Neuronal stem cell (in vitro differentiated cells): ENCODE measurements around the gene BCL11B.

Experiments used
- DNase-seq: peaks from one replicate; pipeline ENCODE4 v3.0.0-alpha.2; 2013; ENCODE audit warnings: low spot score
- H2AFZ ChIP-seq: one replicate; pipeline ENCODE4 v1.6.1; 2013; ENCODE audit warnings: mild to moderate bottlenecking, low read length, inconsistent platforms
- H2AK5ac ChIP-seq: 2 replicates; pipeline ENCODE4 v1.6.1; 2013; ENCODE audit warnings: low read depth, mild to moderate bottlenecking, inconsistent platforms, low read length, moderate library complexity, mixed read lengths
- H2BK120ac ChIP-seq: 2 replicates; pipeline ENCODE4 v1.6.1; 2013; ENCODE audit warnings: low read depth, mild to moderate bottlenecking, inconsistent platforms, low read length, moderate library complexity, mixed read lengths
- H2BK12ac ChIP-seq: one replicate; pipeline ENCODE4 v1.6.1; 2013; ENCODE audit warnings: low read length, inconsistent platforms
- H2BK15ac ChIP-seq: 2 replicates; pipeline ENCODE4 v1.6.1; 2013; ENCODE audit warnings: mild to moderate bottlenecking, low read length, inconsistent platforms, mixed read lengths
- H2BK5ac ChIP-seq: one replicate; pipeline ENCODE4 v1.6.1; 2013; ENCODE audit warnings: inconsistent platforms, mild to moderate bottlenecking, low read length, moderate library complexity
- H3K14ac ChIP-seq: one replicate; pipeline ENCODE4 v1.6.1; 2013; ENCODE audit warnings: low read length, inconsistent platforms
- H3K18ac ChIP-seq: 2 replicates; pipeline ENCODE4 v1.6.1; 2013; ENCODE audit warnings: low read length, inconsistent platforms
- H3K23ac ChIP-seq: 2 replicates; pipeline ENCODE4 v1.6.1; 2013; ENCODE audit warnings: low read depth, mild to moderate bottlenecking, mixed read lengths, low read length, inconsistent platforms; ENCODE audit not compliant: poor library complexity
- H3K27ac ChIP-seq: replicated peaks from 3 replicates; pipeline ENCODE4 v1.5.1; 2013; ENCODE audit warnings: low read length, inconsistent platforms
- H3K27me3 ChIP-seq, 3 experiments: 2 replicates each; pipeline ENCODE4 v1.6.1; 2013; ENCODE audit warnings: low read length in 3 of 3, mild to moderate bottlenecking in 2 of 3, inconsistent platforms in 1 of 3, low read depth in 1 of 3, mixed read lengths in 1 of 3, moderate library complexity in 1 of 3; ENCODE audit not compliant: control insufficient read depth in 3 of 3, insufficient read depth in 3 of 3
- H3K36me3 ChIP-seq, 2 donors: replicated peaks in 1 of 2; 2 replicates each; pipeline ENCODE4 v1.6.1; 2013; ENCODE audit warnings: low read length in 2 of 2; ENCODE audit not compliant: control insufficient read depth in 2 of 2, insufficient read depth in 2 of 2
- H3K4ac ChIP-seq: 2 replicates; pipeline ENCODE4 v1.6.1; 2013; ENCODE audit warnings: inconsistent platforms, mild to moderate bottlenecking, low read length, moderate library complexity
- H3K4me1 ChIP-seq, 2 donors: 1 replicate in 1 of 2; 2 replicates in 1 of 2; pipeline ENCODE4 v1.6.1; 2013; ENCODE audit warnings: low read length in 2 of 2, low read depth in 1 of 2; ENCODE audit not compliant: control insufficient read depth in 2 of 2, insufficient read depth in 1 of 2
- H3K4me2 ChIP-seq: one replicate; pipeline ENCODE4 v1.6.1; 2013; ENCODE audit warnings: mild to moderate bottlenecking, low read length, inconsistent platforms; ENCODE audit not compliant: insufficient read depth, poor library complexity, severe bottlenecking
- H3K4me3 ChIP-seq, 2 donors: 2 replicates each; pipeline ENCODE4 v1.5.1; 2013; ENCODE audit warnings: low read length in 2 of 2, mild to moderate bottlenecking in 2 of 2, inconsistent platforms in 1 of 2, moderate library complexity in 1 of 2
- H3K79me1 ChIP-seq: one replicate; pipeline ENCODE4 v1.6.1; 2013; ENCODE audit warnings: low read depth, mild to moderate bottlenecking, inconsistent platforms, low read length, moderate library complexity
- H3K9ac ChIP-seq: one replicate; pipeline ENCODE4 v1.6.1; 2013; ENCODE audit warnings: mild to moderate bottlenecking, low read depth, low read length, inconsistent platforms; ENCODE audit not compliant: poor library complexity
- H3K9me3 ChIP-seq, 2 donors: replicated peaks in 1 of 2; 2 replicates each; pipeline versions ENCODE3 to v1.6.1; 2013; ENCODE audit warnings: low read length in 2 of 2, mild to moderate bottlenecking in 2 of 2, inconsistent platforms in 1 of 2, low read depth in 1 of 2, mixed read lengths in 1 of 2, moderate library complexity in 1 of 2; ENCODE audit not compliant: control insufficient read depth in 2 of 2, insufficient read depth in 1 of 2
- H4K8ac ChIP-seq: one replicate; pipeline ENCODE4 v1.6.1; 2013; ENCODE audit warnings: low read depth, mild to moderate bottlenecking, inconsistent platforms, low read length, moderate library complexity
- H4K91ac ChIP-seq: one replicate; pipeline ENCODE4 v1.6.1; 2013; ENCODE audit warnings: low read length, low read depth, mild to moderate bottlenecking, inconsistent platforms; ENCODE audit not compliant: poor library complexity
- WGBS, 2 donors: extraction: QIAGEN DNeasy Blood & Tissue Kit; methylation state at CpG; one replicate each; pipeline ENCODE4 v1.1.7; 2013; ENCODE audit warnings: missing lambda C conversion rate in 2 of 2, mixed read lengths in 1 of 2; ENCODE audit not compliant: insufficient read length in 2 of 2, insufficient replicate concordance in 1 of 2; ENCODE audit errors: extremely low coverage in 2 of 2; 5-methylcytosine and 5-hydroxymethylcytosine counted together

Gene BCL11B

DNA sequence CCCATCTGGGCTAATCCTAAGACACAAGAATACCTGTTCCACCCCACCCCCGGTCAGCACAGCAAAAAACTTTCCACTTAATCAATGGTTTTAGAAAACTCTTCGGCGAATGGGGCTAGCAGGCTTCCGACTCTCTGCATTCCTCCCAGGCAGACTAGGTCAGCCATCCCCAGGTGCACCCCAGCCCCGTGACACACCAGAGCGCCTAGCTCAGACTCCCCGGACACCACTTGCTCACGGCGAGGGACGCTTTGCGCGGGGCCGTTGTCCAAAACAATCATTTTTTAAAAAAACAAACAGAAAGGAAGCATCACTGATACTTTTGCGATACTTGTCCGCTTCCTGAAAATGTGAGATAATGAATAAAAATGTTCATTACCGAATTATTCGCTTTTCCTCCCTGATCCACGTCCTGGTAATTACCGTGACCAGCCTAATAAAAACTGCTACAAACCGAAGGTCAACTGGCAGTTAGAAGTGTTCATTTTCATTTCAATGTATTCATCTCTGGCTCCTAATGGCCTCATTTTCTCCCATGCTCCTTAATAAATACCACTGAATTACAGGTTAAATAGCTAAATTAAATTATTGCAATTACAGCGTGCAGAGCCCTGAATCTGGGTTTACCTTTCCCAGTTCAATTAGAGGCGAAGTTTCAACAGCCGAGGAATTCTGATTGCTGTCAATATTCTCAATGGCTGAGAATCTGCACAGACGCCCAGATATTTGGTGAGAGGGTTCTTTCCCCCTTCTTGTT, 73.1 kb downstream of the BCL11B start:
- H2AK5ac ChIP-seq, result no peak overlapping the region
- H3K23ac ChIP-seq, result no peak overlapping the region
- H3K79me1 ChIP-seq, result peaks cover 3% of the 10 kb centered on the region
- H2BK12ac ChIP-seq, result no peak overlapping the region
- H3K4me2 ChIP-seq, result no peak overlapping the region
- H4K8ac ChIP-seq, result no peak overlapping the region
- H3K4ac ChIP-seq, result no peak overlapping the region
- H2BK120ac ChIP-seq, result no peak overlapping the region
- H3K27ac ChIP-seq, result no peak overlapping the region
- peaks cover 0 to 17% (median 0%) of the 10 kb centered on the region in 3 experiments for H3K27me3 ChIP-seq
- no peak overlapping the region for H3K4me3 ChIP-seq
- no peak overlapping the region for H3K18ac ChIP-seq
- H4K91ac ChIP-seq, result no peak overlapping the region
- H3K36me3 ChIP-seq, result no peaks in the 10 kb centered on the region
- no peak overlapping the region for H3K9ac ChIP-seq
- no CpG with 5 or more reads among the region's 24 CpGs for WGBS, 2 donors
- peaks cover 0 to 8% of the 10 kb centered on the region in 2 donors for H3K4me1 ChIP-seq
- no peak overlapping the region for H3K14ac ChIP-seq
- H2BK15ac ChIP-seq, result no peak overlapping the region
- H2AFZ ChIP-seq, result no peak overlapping the region
- no peaks in the 10 kb centered on the region for H3K9me3 ChIP-seq
- no peak for DNase-seq
- no peak overlapping the region for H2BK5ac ChIP-seq

GRCh38 chr14:99196310-99196650, 75.7 kb downstream of the BCL11B start:
- H3K14ac ChIP-seq, result no peak overlapping the region

GRCh38 chr14:99195602-99196309, 76.2 kb downstream of the BCL11B start:
- Histone ChIP-seq H3K9me3 (no peaks in the 10 kb centered on the region), H4K91ac (no peak overlapping the region), H4K8ac (no peak overlapping the region), H3K23ac (no peak overlapping the region), H3K36me3 (no peaks in the 10 kb centered on the region), H2AFZ (no peak overlapping the region), H3K4me3 (no peak overlapping the region), H2BK12ac (no peak overlapping the region), H3K4me1 (peaks cover 0 to 11% of the 10 kb centered on the region in 2 donors), H2AK5ac (no peak overlapping the region), H3K79me1 (no peaks in the 10 kb centered on the region), H2BK120ac (no peak overlapping the region), H3K4ac (no peak overlapping the region), H3K9ac (no peak overlapping the region), H3K27ac (no peak overlapping the region), H3K18ac (no peak overlapping the region), H3K4me2 (no peak overlapping the region), H3K27me3 (peaks cover 0 to 11% (median 0%) of the 10 kb centered on the region in 3 experiments), H2BK5ac (no peak overlapping the region), H3K14ac (no peak overlapping the region), H2BK15ac (no peak overlapping the region)
- no CpG with 5 or more reads among the region's 15 CpGs for WGBS, 2 donors
- DNase-seq, result no peak

More at GRCh38 chr14:99196310-99196650, 75.7 kb downstream of the BCL11B start:
- Histone ChIP-seq H2AFZ (no peak overlapping the region), H3K9me3 (no peaks in the 10 kb centered on the region), H3K18ac (peak overlapping the region; percentile 11), H2BK15ac (no peak overlapping the region), H2BK5ac (no peak overlapping the region), H4K8ac (no peak overlapping the region), H3K27me3 (peaks cover 0 to 13% (median 0%) of the 10 kb centered on the region in 3 experiments), H3K4me3 (no peak overlapping the region), H3K79me1 (no peaks in the 10 kb centered on the region), H3K36me3 (no peaks in the 10 kb centered on the region), H3K9ac (no peak overlapping the region), H3K23ac (no peak overlapping the region), H2BK12ac (no peak overlapping the region), H4K91ac (no peak overlapping the region), H2AK5ac (no peak overlapping the region), H2BK120ac (no peak overlapping the region), H3K4ac (no peak overlapping the region), H3K4me2 (no peak overlapping the region), H3K27ac (no peak overlapping the region), H3K4me1 (peaks cover 0 to 11% of the 10 kb centered on the region in 2 donors)
- no peak for DNase-seq
- no CpG with 5 or more reads among the region's 5 CpGs for WGBS, 2 donors

GRCh38 chr14:99194736-99195135, 77.3 kb downstream of the BCL11B start:
- Histone ChIP-seq H3K14ac (no peak overlapping the region), H3K4ac (no peak overlapping the region), H2BK120ac (no peak overlapping the region), H3K4me2 (no peak overlapping the region), H3K36me3 (no peaks in the 10 kb centered on the region), H4K91ac (no peak overlapping the region), H3K27me3 (peaks cover 0 to 11% (median 0%) of the 10 kb centered on the region in 3 experiments), H3K18ac (no peak overlapping the region), H3K4me3 (no peak overlapping the region), H2AFZ (no peak overlapping the region), H3K9ac (no peak overlapping the region), H3K79me1 (no peaks in the 10 kb centered on the region), H2BK15ac (peak overlapping the region; percentile 14), H3K23ac (peak overlapping the region; percentile 68), H3K9me3 (no peaks in the 10 kb centered on the region), H2BK5ac (no peak overlapping the region), H3K4me1 (peaks cover 0 to 9% of the 10 kb centered on the region in 2 donors), H2BK12ac (no peak overlapping the region), H2AK5ac (peak overlapping the region; percentile 4), H4K8ac (no peak overlapping the region), H3K27ac (no peak overlapping the region)
- DNase-seq, result no peak
- WGBS, 2 donors, result no CpG with 5 or more reads among the region's 13 CpGs
